GM18519 (cell line): ENCODE measurements around the gene TRPV2.

Source experiments
- ATAC-seq: cut with Tn5 transposase; IDR thresholded peaks from one replicate; pipeline ENCODE4 v1.9.1; 2021; ENCODE audit warnings: mild to moderate bottlenecking, moderate library complexity; ENCODE audit not compliant: unreplicated experiment, low FRiP score

The TRPV2 gene

DNA sequence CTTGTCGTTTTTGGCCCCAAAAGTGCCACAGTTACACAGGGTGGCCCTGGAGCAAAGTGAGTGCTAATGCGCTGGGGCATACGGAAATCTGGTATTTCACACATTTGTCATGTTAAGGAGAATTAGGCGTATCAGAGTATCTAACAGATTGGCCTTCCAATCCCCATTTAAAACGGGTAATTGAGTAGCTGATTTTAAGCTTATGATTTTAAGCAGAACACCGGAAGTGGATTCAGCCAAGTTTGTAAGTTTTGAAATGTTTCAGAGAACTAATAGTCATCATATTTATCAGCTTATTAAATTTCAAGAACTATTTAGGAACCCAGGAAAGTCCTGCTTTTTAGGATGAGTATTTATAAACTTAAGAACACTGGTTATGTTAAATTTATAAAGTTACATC is 57.2 kb downstream of the TRPV2 start:
- ATAC-seq, result no peak

DNA sequence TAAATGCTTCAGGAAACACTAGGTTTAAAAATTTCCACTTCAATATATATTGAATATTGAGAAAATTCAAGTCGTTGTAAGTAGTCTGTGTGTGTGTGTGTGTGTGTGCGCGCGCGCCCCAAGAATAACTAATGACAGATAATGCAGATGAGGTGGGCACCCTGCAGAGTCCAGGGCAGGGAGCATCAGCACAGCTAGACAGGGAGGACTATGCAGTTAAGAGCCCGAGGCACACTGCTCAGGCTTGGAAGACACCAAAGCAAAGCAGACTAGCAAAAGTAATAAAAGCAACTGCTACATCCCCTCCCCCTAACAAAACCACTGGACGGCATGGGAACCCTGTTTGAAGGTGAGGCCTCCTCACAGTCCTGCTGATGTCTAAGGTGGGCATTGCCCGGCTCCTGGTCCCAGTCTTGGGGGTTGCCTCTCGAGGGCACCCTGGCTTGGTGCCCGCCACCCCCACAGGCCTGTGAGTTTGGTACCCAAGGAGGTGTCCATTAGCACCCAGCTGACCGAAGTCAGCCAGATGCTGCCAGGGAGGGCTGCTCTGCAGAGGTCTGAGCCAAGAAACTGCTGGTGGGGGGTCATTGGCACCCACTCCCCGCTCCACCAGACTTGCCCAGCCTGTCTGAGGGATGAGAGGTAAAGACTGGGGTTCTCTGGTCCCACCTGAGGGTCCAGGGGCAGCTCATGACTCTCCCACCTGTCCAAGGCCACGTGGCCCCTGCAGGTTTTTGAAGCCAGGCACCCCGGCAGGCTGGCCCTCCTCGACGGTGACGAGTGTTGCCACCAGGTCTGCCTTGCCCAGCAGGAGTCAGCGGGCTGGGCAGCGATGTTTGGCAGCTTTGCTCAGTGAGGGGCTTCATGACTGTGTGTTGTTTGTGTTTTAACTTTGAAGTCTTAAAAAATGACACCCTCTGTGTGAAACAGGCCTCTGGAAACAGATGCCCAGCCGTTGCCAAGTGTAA is 58.0 kb downstream of the TRPV2 start:
- ATAC-seq, result no peak

GRCh38 chr17:16474012-16474725 is 58.8 kb downstream of the TRPV2 start:
- no peak for ATAC-seq

- no peak for ATAC-seq
These were observed 59.9 kb downstream of the TRPV2 start for GRCh38 chr17:16475179-16475704.

DNA sequence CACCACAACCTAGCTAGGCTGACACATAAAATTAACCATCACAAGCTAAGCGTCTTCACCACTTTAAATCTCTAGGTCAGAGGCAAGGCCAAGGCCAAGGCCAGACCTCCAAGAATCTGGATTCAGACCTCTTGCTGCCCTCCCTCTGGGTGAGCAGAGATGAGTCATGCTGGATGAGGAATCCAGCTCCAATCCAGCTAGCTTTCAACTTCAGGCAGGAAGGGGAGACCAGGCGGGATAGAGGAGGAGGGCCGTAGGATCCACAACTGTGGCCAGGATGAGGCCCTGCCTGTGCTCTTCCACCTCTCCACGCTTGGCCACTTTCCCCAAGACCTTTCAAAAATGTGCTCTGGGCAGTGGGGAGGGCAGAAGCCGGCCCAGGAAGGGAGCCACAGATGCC is 61.9 kb downstream of the TRPV2 start:
- ATAC-seq, result no peak

- no peak for ATAC-seq
These were observed 62.3 kb downstream of the TRPV2 start for GRCh38 chr17:16477666-16478065.

GRCh38 chr17:16478649-16479048 is 63.3 kb downstream of the TRPV2 start:
- ATAC-seq, result no peak

DNA sequence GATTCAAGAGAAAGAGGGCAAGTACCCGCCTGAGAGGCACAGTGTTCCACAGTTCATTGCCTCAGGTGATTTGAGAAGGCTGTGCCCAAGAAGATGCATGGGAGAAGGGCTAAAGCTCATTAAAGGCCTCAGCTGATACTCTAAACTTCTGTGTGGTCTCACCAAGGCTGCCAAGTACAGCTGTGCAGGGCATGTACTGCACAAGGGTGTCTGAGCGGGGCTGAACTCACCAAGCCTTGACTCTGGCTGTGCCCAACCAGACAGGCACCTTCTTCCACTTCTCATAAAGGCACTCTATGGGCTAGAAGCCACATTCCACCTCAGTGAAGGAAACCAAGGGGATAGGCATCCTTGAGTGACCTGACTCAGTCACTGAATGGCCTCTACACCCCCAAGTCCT is 63.9 kb downstream of the TRPV2 start:
- ATAC-seq, result no peak

- no peak for ATAC-seq
These were observed 65.6 kb downstream of the TRPV2 start for GRCh38 chr17:16480995-16481394.

GRCh38 chr17:16482253-16482652 is 66.9 kb downstream of the TRPV2 start:
- ATAC-seq, result no peak

DNA sequence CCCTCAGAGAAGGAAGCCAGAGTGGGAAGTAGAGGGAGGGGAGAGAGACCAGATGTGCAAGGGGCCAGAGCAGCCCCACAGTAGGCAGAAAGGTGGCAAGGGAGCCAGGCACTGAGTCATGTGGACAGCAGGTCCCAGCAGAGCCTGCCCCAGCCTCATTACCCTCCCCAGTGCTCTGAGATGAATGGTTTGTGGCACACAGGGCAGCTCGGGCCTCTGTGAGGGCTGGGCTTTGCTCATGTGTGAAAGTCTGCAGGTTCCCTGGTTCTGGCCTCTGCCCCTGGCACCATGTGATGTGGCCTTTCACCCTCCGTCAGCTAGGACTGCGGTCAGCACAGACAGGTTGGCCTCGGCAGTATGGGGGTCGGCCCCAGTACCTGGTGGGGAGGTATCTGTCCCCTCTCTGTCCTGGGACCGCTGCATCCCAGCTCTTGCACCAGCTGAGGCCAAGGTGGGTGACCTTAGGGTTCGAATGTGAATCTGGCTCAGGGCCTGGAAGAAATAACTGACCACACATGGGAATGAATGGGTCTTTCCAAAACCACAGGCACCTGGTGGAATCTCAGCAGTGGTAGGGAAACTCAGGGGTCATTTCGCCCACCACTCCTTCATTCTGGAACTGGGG is 67.8 kb downstream of the TRPV2 start:
- no peak for ATAC-seq

DNA sequence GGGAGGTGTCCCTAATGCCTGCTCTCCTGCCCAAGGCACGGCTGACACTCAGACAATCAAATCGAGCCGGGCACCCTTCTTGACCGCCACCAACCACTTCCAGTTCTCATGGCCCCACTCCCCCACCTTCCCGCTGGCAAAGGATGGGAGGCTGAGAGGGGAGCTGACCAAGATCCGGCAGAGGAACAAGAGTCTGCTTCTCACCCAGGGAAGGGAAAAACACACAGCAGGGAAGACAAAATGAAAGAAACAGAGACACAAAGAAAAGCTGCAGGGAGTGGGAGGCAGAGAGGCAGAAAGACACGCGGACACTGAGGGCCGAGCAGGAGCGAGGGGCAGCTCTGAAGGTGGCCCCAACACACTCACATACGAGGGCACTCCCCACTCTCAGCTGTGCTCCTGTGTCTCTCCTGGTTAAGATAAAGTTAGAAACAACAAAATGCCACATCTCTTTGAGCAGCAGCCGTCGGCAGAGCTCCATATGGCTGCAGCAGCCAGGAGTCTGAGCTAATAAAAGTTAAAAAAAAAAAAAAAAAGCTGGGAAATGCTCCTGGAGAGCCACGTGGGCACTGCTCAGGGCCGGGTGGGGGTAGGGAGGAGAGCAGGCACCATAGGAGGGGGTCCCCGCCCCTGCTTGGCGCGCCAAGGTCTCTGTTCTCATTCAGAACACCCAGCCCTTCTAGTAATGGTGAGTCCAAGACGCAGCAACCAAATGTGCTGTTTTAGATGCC is 69.2 kb downstream of the TRPV2 start:
- no peak for ATAC-seq
